Transverse colon (tissue), 4 donors: ENCODE measurements around the gene HSPG2. TPM values are rescaled to one million over a fixed set of nuclear protein-coding genes. Genes with fewer than 3 reads are reported as not detected.

Experiments
- DNase-seq: peaks from one replicate; pipeline ENCODE4 v3.0.0-alpha.2; 2019
- H3K27ac ChIP-seq, 4 donors: fragments of 200-600 bp; sonication (generic); 2 replicates each; pipeline ENCODE4 v1.5.1; 2016 to 2018; ENCODE audit warnings: inconsistent platforms in 4 of 4
- H3K27me3 ChIP-seq: fragments of 200-600 bp; sonication (generic); 2 replicates; pipeline ENCODE4 v1.5.1; 2017; ENCODE audit warnings: inconsistent platforms
- H3K36me3 ChIP-seq, 4 donors: fragments of 200-600 bp; sonication (generic); 2 replicates each; pipeline ENCODE4 v1.5.1; 2017 to 2019; ENCODE audit warnings: inconsistent platforms in 4 of 4
- H3K4me1 ChIP-seq, 4 donors: fragments of 200-600 bp; sonication (generic); 2 replicates each; pipeline ENCODE4 v1.5.1; 2017 to 2020; ENCODE audit warnings: inconsistent platforms in 4 of 4
- H3K4me3 ChIP-seq, 4 donors: fragments of 200-600 bp; sonication (generic); 1 replicate in 1 of 4; 2 replicates in 3 of 4; pipeline versions ENCODE4 v1.5.1 to v1.6.1; 2017 to 2019; ENCODE audit warnings: inconsistent platforms in 4 of 4
- H3K9me3 ChIP-seq, 2 donors: fragments of 200-600 bp; sonication (generic); 2 replicates each; pipeline ENCODE4 v1.5.1; 2017 to 2019; ENCODE audit warnings: inconsistent platforms in 2 of 2
- CTCF ChIP-seq, 5 experiments: fragments of 200-600 bp in 3 of 5; fragments of 450-650 bp in 2 of 5; sonication (generic) in 3 of 5; IDR thresholded peaks; 1 replicate in 2 of 5; 2 replicates in 3 of 5; pipeline ENCODE4 v1.5.1; 2016 to 2017; ENCODE audit warnings: antibody characterized with exemption in 5 of 5, inconsistent platforms in 3 of 5, mild to moderate bottlenecking in 2 of 5, moderate library complexity in 1 of 5
- EP300 ChIP-seq: sonication (generic); formaldehyde crosslinking; IDR thresholded peaks from one replicate; pipeline ENCODE4 v1.6.1; 2017; ENCODE audit warnings: antibody characterized with exemption, low read depth
- POLR2A ChIP-seq: fragments of 450-650 bp; IDR thresholded peaks from one replicate; pipeline ENCODE4 v1.6.1; 2016; ENCODE audit warnings: antibody characterized with exemption, mild to moderate bottlenecking, moderate library complexity
- POLR2AphosphoS5 ChIP-seq, 3 donors: sonication (generic); formaldehyde crosslinking; IDR thresholded peaks; one replicate each; pipeline ENCODE4 v1.6.1; 2016; ENCODE audit warnings: antibody characterized with exemption in 3 of 3
- WGBS, 2 donors: methylation state at CpG; one replicate each; pipeline ENCODE4 v1.1.5; 2018; ENCODE audit warnings: low coverage in 1 of 2; 5-methylcytosine and 5-hydroxymethylcytosine counted together
- in situ Hi-C, 4 donors: fragments of 200-750 bp; cut with MboI; loops; one replicate each; pipeline versions ENCODE4 v1.15.0 to v1.15.1; 2017; ENCODE audit warnings: low sequenced_read_pairs in 3 of 4, low pct_ligation_motif_present in 1 of 4, low pct_unique_long_range_greater_than_20kb in 1 of 4
- intact Hi-C: fragments of 100-400 bp; cut with DNase I; formaldehyde crosslinking; loops from one replicate; pipeline ENCODE4 v1.15.1; 2023; ENCODE audit warnings: low total_unique reads
- total RNA-seq, 4 donors: library from RNA; depleted of rRNA; stranded (reverse); fragments of >200 nt; gene quantifications; one replicate each; pipeline ENCODE4 v1.1.0, GENCODE V29; 2016

The HSPG2 gene
- total RNA-seq, 4 donors from 2014 or later: 107 to 343 (median 228) TPM

GRCh38 chr1:21851430-21852250 is 85.5 kb downstream of the HSPG2 start:
- Histone ChIP-seq H3K4me1 (no peaks in the 10 kb centered on the region), H3K36me3 (peaks cover 0 to 73% (median 11%) of the 10 kb centered on the region in 4 donors), H3K27me3 (no peaks in the 10 kb centered on the region), H3K27ac (no peak overlapping the region), H3K4me3 (no peak overlapping the region), H3K9me3 (no peaks in the 10 kb centered on the region)
- WGBS, 2 donors: 92% methylated on average over 29 of the region's 33 CpGs; no CpG with 5 or more reads in 1 of the 2 donors
- in situ Hi-C loops (loop anchor here in 1 of 4 donors (25.0 kb wide), 1 partner anchor 111 kb away; no protein-coding TSS in a partner anchor), intact Hi-C loops (no loop called here)
- DNase-seq: no peak
- TF ChIP-seq POLR2A: no peak
- no peak for TF ChIP-seq EP300
- TF ChIP-seq POLR2AphosphoS5 (IDR thresholded peaks at IDR 0.05): no peak
- no peak for TF ChIP-seq CTCF (IDR thresholded peaks at IDR 0.05)

GRCh38 chr1:21849909-21850576 is 87.1 kb downstream of the HSPG2 start:
- intact Hi-C loops: no loop called here
- in situ Hi-C loops: loop anchor here in 1 of 4 donors (25.0 kb wide), 1 partner anchor 112 kb away; no protein-coding TSS in a partner anchor
- Histone ChIP-seq H3K27ac (no peak overlapping the region), H3K36me3 (peaks cover 0 to 79% (median 9%) of the 10 kb centered on the region in 4 donors), H3K4me3 (no peak overlapping the region), H3K27me3 (no peaks in the 10 kb centered on the region), H3K4me1 (no peaks in the 10 kb centered on the region), H3K9me3 (no peaks in the 10 kb centered on the region)
- TF ChIP-seq EP300 (no peak), POLR2A (no peak), POLR2AphosphoS5 (IDR thresholded peaks at IDR 0.05) (no peak), CTCF (IDR thresholded peaks at IDR 0.05) (no peak)
- WGBS, 2 donors: 92% methylated on average over 30 of the region's 30 CpGs; no CpG with 5 or more reads in 1 of the 2 donors
- DNase-seq: no peak

GRCh38 chr1:21848524-21849174 is 88.5 kb downstream of the HSPG2 start:
- H3K36me3 ChIP-seq: peaks cover 0 to 74% (median 5%) of the 10 kb centered on the region in 4 donors
- no peak for TF ChIP-seq POLR2A
- no peak for TF ChIP-seq EP300
- TF ChIP-seq POLR2AphosphoS5 (IDR thresholded peaks at IDR 0.05): no peak
- TF ChIP-seq CTCF (IDR thresholded peaks at IDR 0.05): no peak
- H3K9me3 ChIP-seq: no peaks in the 10 kb centered on the region
- intact Hi-C loops (no loop called here), in situ Hi-C loops (no loop called here)
- H3K27me3 ChIP-seq: no peaks in the 10 kb centered on the region
- no peaks in the 10 kb centered on the region for H3K4me1 ChIP-seq
- DNase-seq: no peak
- no peak overlapping the region for H3K4me3 ChIP-seq
- WGBS, 2 donors: 95% methylated on average over 16 of the region's 17 CpGs; no CpG with 5 or more reads in 1 of the 2 donors
- no peak overlapping the region for H3K27ac ChIP-seq
